GM13977 (cell line): ENCODE data around the gene ACTN4.

ENCODE experiments used
- DNase-seq: peaks from one replicate; pipeline ENCODE4 v3.0.0; 2012; ENCODE audit warnings: low spot score
- in situ Hi-C: fragments of 300-500 bp; cut with MboI; formaldehyde crosslinking; loops from one replicate; pipeline ENCODE4 v1.12.0; 2022; ENCODE audit warnings: low sequenced_read_pairs, low pct_unique_long_range_greater_than_20kb, mixed read lengths, inconsistent platforms; ENCODE audit not compliant: unreplicated experiment
- TF ChIP-seq, protein P1 (sequence below): IDR thresholded peaks from 2 replicates; pipeline ENCODE4 v1.5.1; 2012; ENCODE audit warnings: mild to moderate bottlenecking, control low read depth; ENCODE audit not compliant: insufficient read depth; ENCODE audit errors: extremely low read depth, missing control alignments

The ACTN4 gene

DNA sequence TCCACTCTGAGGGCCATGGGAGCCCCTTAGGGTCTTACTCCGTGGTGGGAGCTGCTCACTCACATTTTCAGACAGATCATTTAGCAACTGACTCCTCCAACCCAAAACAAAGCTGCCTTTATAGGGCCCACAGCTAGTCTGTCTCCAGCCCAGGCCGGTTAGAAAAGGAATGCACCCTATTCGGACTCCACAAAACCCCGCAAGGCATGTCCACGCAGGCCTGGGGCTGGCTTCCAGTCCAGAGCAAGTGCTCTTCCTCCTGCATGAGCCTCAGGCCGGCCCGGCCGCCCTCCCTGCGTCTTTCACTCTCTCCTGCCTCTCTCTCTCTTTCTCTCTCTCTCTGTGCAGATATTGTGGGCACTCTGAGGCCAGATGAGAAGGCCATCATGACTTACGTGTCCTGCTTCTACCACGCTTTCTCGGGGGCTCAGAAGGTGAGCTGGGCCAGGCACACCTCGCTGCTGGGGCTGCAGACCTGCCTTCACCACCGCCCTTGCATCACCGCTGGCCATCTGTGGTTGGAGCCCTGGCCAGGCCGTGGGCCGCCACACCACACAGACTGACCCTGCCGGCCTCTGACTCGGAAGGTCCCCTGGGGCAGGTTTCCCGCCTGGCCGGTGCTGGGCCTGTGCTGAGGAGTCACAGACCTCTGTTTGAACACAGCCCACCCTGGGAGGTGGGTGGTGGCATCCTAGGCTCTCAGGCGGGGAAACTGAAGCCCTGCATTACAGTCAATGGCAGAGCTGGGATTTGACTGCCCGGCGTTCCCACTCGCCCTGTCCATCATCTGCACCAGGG lies 63.7 kb downstream of the ACTN4 start:
- TF ChIP-seq, protein P1, sequence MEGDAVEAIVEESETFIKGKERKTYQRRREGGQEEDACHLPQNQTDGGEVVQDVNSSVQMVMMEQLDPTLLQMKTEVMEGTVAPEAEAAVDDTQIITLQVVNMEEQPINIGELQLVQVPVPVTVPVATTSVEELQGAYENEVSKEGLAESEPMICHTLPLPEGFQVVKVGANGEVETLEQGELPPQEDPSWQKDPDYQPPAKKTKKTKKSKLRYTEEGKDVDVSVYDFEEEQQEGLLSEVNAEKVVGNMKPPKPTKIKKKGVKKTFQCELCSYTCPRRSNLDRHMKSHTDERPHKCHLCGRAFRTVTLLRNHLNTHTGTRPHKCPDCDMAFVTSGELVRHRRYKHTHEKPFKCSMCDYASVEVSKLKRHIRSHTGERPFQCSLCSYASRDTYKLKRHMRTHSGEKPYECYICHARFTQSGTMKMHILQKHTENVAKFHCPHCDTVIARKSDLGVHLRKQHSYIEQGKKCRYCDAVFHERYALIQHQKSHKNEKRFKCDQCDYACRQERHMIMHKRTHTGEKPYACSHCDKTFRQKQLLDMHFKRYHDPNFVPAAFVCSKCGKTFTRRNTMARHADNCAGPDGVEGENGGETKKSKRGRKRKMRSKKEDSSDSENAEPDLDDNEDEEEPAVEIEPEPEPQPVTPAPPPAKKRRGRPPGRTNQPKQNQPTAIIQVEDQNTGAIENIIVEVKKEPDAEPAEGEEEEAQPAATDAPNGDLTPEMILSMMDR = no peak
- in situ Hi-C loops = no loop called here
- no peak for DNase-seq

DNA sequence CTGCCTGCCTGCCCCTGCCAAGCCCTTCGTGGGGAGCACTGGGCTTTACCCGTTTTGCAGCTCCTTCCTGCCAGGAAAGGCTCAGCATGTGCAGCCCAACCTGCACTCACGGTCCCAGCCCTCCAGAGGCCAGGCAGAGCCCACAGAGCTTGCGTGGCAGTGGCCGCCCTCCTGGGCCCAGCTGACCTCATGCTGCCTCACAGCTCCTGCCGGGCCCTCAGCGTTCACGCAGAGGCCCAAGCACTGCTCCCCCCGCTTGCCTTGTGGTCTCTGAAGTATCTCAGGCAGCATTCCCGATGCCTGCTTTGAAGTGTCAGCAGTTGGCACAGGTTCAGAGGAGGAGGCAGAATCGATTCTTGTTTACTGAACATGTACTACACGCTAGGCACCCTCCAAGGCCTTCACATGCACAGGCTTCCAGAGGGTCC lies 64.3 kb downstream of the ACTN4 start:
- in situ Hi-C loops = no loop called here
- TF ChIP-seq, protein P1 = no peak
- no peak for DNase-seq

DNA sequence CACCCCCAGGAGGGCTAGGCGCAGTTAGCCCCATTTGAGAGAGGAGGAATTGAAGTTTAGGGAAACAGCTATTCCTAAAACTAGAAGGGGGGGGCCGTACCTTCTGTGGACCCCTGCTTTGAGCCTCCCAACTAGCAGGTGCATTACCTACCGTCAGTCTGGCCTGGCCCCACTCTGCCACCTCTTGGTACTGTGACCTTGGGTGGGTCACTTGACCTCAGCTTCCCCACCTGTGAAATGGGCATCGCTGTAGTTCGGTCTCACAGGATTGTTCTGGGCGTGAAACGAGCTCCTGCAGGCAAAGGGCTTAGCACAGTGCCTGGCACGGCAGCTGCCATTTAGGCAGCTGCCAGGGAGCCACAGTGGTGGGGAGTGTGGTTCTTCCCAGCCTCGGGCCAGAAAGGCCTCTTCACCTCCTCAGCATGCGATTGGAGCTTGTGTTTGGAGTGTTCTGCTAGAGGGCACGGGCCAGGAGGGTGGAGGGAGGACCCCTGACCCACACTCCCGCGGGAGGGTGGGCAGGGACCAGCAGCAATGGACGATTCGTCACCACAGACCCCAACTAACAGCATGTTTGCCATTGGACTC lies 64.8 kb downstream of the ACTN4 start:
- TF ChIP-seq, protein P1 = no peak
- no peak for DNase-seq
- in situ Hi-C loops = no loop called here

DNA sequence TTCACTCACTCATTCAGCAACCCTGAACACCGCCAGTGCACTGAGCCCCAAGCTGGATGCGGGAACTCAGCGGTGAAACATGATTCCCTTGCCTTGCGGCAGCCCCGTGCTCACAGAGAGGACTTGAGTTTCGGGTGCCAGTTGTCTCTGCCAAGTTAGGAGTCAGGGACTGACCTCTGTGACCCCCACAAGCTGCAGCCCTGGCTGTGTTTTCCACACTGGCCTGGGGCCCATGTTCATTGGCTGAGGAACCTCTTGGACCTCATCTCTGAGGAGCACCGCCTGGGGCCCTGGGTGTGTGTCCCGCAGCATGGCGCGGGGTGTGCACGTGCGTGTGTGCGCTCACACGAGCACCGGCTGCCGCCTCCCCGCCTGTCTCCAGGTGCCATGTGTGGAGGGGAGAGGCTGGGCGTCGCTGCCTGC lies 65.8 kb downstream of the ACTN4 start:
- in situ Hi-C loops = no loop called here
- TF ChIP-seq, protein P1 = no peak
- DNase-seq = no peak

DNA sequence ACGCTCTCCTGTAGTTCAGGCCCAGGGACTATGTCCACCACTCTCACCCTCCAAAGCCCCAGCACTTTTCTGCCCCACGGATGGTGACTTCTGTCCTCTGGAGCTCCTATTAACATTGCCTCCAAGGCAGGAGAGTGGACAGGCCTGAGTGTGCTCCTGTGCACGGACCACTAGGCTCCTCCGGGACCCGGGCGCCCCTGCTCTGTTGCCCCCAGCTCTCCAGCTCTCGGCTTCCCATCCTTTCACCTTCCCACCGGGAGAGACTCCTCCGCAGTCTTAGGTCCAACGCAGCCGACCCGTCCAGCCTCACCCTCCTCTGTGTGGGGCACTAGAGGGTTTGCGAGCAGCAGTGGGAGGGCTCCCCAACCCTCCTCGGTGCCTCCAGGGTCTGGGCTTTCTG lies 66.4 kb downstream of the ACTN4 start:
- in situ Hi-C loops = no loop called here
- TF ChIP-seq, protein P1 = no peak
- DNase-seq = no peak

DNA sequence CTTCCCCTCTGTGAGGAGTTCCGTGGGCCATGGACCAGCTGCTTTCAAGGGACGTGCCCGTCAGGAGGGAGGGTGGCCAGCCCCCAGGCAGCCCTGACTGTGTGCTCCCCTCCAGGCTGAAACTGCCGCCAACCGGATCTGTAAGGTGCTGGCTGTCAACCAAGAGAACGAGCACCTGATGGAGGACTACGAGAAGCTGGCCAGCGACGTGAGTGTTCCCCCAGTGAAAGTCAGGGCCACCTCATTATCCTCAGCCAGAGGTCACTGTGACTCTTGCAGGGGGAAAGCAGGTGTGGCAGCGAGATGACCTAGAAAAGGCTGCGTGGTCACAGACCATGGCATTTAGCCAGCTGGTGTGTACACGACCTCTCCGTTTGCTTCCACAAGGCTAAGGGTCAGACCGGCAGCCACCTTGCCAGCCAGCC lies 66.9 kb downstream of the ACTN4 start:
- TF ChIP-seq, protein P1 = no peak
- in situ Hi-C loops = no loop called here
- no peak for DNase-seq
